Measurements from ENCODE around the gene TMEM163.

TMEM163 gene

DNA sequence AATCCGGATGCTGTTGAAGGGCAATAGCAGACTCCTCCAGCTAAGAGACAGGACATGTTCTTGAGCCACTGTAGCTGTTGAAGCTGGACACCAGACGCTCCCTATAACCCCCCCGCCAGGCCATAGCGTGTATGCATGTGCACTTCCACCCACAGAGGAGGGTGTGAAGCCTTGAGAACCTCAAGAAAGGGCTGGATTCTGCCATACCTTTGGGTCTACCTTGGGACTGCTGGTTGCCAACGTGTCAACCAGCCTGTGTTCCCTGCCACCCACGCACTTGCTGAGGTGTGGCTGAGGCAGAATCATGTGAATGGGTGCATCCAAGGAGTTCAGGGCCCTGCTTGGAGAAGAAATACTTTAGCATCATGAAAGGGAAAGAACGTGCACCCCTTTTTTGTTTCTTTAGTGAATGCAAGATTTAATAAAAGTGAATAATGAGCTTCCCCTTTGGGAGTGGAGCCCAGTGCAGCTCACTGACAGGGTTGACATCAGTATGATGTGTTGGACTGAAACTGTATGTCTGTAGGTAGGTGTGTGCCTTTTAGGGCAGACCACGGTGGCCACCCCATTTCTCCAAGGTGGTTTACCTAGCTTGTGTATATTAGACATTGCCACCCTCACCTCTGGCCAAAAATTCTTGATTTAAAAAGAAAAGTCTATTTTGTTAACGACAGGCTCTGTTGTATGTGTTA lies 266.6 kb downstream of the TMEM163 start:
- DNase-seq = no peak

DNA sequence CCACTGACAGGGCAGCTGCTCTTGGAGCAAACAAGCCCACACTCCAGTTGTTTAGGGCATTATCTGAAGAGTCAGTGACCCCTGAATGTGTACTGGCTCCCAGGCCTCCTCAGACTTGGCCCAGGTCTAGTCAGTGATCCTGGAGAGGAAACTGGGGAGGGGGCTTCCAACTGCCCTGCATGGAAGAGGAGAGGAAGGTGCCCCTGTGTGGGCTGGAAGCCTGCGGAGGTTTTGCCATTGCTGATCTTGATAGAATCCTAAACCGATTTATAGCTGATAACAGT lies 267.5 kb downstream of the TMEM163 start:
- DNase-seq = no peak

DNA sequence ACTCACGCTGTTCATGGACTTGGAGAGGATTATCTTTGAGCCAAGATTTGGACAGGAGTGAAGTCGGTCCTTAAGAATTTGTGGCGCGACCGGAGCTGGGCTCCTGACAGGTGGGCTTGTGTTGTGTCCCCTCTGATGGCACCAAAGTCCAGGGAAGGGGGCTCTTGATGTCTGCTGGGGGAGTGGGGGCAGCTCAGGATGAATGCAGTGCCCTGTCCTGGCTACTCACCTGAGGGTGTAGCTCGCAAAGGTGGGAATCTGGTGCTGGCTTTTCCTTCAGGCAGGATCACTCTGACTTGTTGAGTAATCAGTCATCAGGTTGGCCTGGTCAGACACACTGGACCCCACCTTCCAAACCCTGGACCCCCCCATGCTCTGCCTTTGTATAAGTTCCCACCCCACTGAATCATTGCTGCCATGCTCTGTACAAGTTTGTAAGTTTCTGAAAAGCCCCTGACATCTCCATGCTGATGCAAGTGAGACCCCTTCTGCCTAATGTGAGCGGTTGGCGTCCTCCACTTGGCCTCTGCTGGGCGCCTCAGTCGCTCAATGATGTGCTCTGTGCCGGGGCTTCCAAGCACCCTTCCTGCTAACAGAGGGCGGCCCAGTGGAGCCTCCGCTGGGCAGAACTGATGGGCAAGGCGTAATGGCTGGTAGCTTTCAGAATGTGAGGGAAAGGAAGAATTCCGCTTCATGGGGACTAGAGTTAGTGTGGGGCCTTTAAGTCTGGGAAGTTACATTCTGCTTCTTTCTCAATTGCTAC lies 268.9 kb downstream of the TMEM163 start:
- DNase-seq = no peak

DNA sequence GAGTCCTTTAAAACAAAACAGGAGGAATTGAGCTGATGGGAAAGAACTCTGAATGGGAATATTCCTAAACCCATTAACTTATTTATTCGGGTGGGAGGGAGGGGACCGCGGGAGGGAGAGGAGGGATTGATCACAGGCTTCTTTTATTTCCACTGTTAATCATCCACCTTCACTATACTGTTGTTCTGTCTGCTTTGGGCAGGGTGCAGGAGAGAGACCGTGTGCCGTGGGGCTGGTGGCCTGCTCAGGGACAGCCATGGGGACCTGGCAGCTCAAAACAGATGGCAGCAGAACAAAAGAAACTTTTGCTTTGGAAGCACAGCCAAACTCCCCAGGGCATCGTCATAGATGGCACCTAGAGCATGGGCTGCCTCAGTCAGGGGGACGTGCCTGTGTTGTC lies 269.6 kb downstream of the TMEM163 start:
- no peak for DNase-seq

DNA sequence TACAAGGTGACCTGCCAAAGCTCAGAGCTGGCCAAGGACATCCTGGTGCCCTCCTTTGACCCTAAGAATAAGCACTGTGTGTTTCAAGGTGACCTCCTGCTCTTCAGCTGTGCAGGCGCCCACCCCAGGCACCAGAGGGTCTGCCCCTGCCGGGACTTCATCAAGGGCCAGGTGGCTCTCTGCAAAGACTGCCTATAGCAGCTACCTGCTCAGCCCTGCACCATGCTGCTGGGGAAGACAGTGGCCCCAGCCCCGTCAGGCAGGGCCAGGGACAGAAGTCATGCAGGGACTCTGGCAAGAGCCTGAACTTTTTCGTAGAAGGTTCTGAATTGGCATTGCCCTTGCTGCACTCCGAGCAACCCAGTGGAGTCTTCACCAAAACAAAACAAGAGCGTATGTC lies 270.1 kb downstream of the TMEM163 start:
- DNase-seq = no peak

DNA sequence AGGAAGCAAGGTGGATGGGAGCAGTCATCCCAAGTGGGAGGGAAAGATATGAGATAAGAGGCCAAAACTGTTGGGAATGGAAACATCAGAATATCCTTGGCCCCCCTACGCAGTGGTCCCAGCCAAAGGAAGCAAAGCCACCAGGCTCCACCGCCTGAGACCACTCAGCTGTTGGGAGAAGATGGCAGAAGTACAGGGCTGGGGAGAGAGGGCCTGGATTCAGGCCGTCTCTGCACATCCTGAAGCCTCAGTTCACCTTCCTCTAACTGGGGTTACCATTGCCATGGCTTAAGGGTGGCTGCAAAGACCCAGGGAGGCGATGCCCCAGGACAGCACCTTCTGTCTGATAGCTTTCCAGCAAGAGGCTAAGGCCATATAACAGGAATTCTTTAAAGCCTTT lies 271.1 kb downstream of the TMEM163 start:
- DNase-seq = no peak

DNA sequence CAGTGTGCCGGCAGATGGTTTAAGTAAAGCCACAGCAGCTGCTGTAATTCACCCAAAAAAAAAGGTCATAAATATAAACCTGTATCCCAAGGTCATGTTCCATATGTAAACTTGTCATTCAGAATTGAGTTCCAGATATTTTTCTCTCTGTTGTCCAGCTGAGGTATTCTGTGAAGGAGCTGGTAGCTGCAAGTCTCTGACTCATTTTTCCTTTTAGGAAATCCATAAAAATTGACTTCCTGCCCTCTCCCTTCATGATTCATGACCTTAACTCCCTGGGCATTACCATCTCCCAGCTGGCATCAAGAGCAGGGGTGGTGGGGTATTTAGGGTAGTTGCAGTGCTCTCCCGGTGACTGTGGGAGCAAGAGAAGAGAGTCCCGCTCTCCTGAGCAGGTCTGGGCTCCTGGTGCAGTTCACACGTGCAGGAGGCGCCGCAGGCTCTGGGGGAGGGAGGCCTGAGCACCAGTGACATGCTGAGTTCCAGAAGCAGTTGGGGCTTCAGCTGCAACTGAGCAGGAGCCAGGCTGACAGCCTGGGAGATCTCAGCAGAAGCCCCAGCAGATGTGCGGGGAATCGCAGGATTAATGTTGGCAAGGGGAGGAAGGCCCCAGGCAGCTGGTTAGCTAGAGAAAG lies 272.3 kb downstream of the TMEM163 start:
- peak; percentile 75 for DNase-seq

DNA sequence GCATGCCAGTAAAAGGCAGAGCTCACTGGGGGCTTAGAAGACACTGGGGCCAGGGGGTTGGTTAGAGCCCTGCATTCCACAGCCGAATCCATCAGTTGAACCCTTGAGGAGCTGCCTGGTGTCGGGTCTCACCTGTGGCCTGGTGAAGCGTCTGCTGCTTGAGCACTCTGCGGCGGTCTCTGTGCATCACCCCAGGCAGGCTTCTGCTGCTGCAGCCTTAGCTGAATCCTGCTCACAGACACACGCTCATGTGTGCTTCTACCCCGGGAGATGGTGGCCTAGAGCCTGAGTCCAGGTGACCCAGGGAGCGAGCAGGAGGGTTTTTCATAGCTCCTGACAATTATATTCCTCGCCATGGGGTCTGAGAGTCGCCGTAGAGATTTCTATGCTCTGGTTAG lies 272.8 kb downstream of the TMEM163 start:
- no peak for DNase-seq

DNA sequence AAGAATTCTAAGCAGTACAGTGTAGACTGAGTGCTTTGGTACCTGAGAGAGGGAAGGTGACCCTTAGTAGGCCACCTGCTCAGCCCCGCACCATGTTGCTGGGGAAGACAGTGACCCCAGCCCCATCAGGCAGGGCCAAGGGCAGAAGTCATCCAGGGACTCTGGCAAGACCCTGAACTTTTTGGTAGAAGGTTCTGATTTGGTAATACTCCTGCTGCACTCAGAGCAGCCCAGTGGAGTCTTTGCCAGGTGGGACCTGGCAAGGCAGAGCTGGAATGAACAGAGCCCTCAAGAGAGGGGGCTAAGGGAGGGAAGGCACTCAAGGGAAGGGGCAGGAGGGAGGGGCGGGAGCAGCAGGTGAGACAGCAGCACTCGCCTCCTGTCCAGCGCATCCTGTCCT lies 273.7 kb downstream of the TMEM163 start:
- no peak for DNase-seq

DNA sequence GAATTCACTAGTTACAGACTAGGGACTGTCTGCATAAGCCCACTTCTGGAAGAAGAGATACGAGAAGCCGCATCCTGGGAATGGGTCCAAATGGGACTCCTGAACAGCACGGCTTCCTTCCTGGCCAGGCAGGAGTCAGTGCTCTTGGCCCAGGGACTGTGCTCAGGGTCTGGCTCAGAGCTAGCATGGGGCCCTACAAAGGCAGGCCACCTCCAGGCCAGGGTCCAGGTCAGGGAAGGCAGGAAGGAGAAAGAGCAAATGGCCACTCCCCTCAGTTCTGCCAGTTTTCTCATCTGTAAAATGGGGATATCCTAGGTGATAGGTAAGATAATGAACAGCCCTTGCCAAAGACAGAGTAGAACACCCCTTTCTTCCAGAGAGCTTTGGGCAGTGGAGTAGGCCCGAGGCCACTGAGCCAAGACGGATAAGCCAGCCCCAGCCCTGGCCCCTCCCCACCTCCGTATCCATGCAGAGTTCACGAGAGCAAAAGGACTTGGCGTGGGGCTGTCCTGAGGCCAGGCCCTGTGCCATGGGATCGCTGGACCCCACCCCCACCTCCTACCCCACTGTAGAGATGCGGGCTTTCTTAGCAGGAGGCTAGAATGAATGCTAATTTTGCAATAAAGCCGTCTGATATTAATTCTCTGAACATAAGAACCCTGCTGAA lies 274.9 kb downstream of the TMEM163 start:
- no peak for DNase-seq

DNA sequence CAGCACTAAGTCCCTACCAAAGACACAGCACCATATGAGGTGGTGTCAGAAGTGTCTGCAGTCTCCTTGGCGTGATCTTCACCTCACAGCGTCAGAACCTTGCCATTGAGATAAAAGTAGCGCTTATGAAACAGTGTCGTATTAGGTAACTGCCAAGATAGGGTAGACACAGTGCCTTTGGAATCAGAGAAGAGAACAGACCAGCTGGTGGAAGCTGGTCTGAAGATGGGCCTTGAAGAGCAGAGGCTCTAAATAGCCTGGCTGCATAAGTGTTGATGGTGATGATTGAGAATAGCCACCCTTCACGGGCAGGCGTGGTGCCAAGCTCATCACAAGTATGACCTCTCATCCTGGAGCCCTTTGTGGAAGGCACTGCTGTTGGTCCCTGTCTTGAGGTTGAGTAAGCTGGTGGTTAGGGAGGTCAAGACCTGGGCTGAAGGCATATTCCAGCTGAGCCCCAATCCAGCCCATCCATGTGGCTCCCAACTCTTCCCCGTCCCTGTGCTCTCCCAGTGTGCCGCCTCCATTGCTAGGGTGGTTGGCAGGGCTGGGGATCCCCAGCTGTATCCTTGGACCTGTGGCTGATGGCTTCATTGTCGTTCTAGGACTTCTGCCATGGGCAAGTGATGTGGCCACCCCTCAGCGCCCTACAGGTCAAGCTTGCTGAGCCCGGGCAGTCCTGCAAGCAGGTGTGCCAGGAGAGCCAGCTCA lies 277.5 kb downstream of the TMEM163 start:
- no peak for DNase-seq

DNA sequence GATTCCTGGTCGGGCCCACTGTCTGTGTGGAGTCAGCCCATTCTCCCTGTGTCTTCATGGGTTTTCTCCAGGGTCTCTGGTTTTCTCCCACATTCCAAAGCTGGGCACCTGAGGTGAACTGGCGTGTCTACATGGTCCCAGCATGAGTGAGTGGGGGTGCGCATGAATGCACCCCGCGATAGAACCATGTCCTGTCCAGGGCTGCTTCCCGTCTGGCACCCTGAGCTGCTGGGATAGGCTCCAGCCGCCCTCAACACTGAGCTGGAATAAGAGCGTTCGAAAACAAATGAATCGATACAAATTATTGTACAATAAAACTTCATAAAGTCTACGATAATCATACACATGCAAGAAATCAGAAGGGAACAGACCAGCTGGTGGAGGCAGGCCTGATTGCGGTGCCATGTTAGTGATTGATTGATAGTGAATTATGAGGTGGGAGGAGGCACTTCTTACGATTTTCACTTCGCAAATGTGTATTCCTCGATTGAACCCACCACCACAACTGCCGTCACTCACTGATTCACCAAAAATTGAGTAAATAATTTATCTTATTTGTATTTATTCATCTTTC lies 278.4 kb downstream of the TMEM163 start:
- no peak for DNase-seq

DNA sequence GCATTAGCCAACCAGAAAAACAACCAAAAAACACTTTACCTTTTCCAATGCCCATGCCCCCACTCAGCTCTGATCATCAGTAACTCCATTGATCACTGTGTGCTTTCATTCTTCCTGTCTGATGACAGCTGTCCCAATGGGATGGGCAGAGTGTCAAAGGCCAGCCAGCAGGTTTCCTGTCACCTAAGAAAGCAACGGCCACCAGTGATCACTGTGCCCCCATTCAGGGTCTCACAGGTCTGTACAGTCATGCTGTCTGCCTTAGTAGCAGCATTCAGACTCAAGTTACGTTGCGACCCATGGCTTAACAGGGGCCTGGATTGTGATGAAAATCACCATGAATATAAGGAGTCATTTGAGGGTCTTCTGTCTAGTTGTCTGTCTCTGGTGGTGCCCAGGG lies 280.4 kb downstream of the TMEM163 start:
- no peak for DNase-seq

DNA sequence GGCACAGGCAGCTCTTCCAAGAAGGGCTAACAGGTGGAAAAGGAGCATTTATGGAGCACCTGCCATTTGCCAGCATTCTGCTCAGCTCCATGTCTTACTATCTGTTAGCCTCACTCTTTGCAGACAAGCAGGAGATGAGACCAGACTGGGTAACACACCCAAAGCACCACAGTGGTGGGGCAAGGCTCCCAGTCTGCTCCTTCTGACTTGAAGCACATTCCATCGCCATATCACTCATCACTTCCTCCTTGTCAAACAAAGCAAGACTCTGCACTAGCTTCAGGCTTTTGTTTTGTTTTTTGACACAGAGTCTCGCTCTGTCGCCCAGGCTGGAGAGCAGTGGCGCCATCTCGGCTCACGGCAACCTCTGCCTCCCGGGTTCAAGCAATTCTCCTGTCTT lies 282.1 kb downstream of the TMEM163 start:
- no peak for DNase-seq

DNA sequence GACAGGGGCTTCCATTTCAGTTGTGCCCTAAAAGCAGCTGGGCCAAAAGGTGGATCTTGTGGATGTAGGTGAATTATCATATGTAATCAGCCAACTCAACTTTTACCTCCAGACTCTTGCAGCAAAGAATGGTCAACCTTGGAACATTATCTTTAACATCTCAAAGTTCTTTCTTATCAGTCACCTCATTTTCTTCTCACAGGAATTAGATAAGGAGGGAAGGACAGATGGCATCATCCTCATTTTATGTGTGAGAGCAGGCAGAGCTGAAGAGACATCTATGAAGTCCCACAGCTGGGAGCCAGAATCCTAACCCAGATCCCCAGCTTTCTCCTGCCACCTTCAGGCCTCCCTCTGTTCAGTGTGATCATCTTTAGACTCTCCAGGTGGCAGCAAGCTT lies 282.9 kb downstream of the TMEM163 start:
- no peak for DNase-seq

DNA sequence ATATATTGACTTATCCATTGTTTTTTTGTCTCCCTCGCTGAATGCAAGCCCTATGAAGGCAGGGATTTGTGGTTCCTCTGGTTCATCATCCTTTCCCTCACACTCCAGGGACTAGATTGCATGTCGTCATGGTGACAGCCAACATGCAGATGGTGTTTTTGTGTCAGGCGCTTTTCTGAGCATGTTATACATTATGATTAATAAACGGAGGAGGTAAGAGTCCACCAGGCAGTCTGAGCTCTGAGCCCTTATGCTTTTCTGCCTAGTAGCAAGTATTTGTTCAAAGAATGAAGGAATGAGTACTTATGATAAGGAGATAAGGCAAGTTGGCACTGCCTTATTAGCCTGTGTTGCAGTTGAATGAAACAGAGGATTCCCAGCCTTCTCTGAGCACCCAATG lies 283.3 kb downstream of the TMEM163 start:
- DNase-seq = no peak

DNA sequence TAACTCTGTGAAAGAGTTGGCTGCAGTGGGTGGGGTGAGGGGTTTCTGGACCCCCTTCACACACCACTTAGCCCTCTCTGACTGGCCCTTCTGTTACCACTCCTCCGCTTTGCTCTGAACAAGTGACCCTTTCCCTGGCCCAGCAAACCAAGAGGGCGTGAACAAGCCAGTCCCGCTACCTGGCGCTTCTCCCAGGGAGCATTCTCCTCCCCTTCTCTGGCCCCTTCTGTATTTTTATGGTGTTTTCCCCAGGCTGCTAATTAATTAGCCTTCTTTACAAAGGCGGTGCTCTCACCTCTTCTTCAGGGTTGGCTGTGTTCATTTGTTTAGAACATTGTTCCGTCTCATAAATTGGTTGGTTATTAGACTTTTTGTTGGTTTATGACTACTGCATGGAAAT lies 284.8 kb downstream of the TMEM163 start:
- DNase-seq = no peak

DNA sequence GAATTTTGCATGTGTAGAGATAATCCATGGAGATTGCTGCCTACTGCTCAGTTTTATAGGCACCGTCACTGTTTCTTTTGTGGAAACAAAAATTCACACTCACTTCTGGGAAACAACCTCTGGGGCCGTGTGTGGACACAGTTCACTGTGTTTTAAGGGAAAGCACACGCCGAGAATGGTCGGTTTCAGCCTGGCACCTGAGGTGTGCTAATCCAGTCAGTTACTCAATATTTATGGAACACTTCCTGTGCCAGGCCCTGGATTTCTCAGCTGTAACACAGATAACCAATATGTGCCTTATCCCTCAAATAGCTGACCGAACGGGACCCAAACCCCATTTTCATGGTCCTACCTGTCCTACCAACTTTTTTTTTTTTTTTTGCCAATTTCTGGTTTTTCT lies 285.3 kb downstream of the TMEM163 start:
- DNase-seq = no peak

DNA sequence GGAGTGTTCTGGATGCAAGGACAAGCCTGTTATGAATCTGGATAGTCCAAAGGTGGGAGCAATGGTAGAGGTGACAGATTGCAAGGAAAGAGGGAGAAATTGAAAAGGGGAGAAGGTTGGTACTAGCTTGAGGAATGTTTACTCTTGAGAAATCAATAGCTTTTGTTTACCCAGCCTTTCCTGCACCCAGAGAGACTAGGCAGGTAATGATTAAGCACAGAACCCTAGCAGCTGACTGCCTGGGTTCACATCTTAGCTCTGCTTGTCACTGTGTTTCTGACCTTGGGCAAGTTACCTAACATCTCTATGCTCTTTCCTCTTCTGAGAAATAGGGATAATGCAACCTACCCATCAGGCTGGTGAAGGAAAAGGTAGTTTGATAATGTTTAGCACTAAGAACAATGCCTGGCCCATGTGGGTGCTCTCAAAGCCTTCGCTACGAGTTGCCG lies 286.3 kb downstream of the TMEM163 start:
- DNase-seq = no peak

DNA sequence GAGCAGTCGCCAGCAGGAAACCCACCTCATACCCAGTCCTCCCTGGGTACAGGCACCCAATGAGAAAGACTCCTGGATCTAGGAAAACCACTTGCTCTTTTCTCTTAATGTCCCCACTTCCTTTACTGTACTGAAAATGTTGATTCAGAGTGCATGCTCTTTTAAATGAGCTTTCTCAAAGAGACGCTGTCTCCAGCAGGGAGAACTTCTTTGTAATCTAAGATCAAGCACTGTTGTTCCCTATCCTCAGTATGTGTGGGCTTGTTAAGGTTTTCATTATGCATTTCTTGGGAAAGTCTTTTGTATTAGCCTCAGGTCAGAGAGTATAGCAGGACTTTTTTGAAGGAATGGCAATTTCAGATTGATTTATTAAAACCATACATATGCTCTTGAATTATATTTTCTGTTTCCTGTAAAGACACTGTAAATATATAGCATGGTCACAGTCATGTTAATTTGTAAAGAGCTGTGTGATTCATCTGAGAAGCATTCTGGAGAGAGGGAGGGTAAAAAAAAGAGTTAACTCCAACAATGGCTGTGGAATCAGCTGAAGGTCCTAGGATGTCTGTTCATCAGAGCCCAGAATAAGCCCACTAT lies 286.9 kb downstream of the TMEM163 start:
- DNase-seq = no peak

DNA sequence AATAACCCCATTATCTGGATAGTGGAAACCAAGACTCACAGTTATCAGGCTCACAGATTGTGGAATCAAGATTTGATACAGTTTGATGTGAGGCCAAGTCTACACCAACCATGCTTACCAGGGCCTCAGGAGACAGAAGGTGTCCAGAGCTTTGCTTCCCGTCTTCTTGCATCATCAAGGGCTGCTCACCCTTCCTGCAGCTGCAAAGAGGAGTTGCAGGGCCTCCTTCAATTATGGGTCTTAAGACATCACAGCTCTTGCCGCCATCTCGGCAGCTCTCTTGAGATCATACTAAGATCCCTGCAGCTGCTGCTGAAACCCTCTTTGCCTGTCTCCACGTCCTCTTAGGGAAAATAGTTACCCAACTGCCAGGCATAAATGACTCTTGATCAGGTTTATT lies 288.9 kb downstream of the TMEM163 start:
- no peak for DNase-seq

DNA sequence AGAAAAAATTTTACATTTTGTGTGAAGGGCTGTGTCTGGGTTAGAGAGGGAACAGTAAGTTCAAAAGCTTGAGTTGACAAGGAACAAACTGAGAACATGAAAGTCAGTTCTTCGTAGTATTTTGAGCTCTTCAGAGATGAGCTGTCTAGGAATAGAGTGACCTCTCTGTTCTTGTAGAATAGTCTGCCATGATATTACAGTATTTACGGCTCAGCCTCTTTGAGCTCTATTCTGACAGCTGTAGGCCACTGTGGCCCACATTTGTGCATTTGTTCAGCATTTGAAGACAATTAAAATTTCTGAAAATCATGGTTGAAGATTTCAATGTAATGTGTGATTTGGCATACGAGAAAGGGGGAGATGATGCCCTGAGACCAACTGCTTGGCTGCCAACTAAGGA lies 292.1 kb downstream of the TMEM163 start:
- no peak for DNase-seq

Measured in eye (tissue), 1 donor.